GM21515 (cell line): ENCODE measurements around the gene CA11.
"Not testable (repeated sequence)": the region's sequence is repeated elsewhere in the genome, so short reads cannot be mapped to it uniquely, and the experiment has no call there.

Experiments used
- ATAC-seq: cut with Tn5 transposase; IDR thresholded peaks from one replicate; pipeline ENCODE4 v1.9.1; 2021; ENCODE audit not compliant: unreplicated experiment

Gene CA11

GRCh38 chr19:48642862-48643261 is 3.1 kb downstream of the CA11 start:
- no peak for ATAC-seq

- no peak for ATAC-seq
These were observed 4.1 kb downstream of the CA11 start for GRCh38 chr19:48641850-48642249.

GRCh38 chr19:48639483-48640375 is 6.3 kb downstream of the CA11 start:
- no peak for ATAC-seq

- no peak for ATAC-seq
These were observed 7.1 kb downstream of the CA11 start for GRCh38 chr19:48638831-48639381.

GRCh38 chr19:48637948-48638830 is 7.8 kb downstream of the CA11 start:
- peak; percentile 9 for ATAC-seq

- ATAC-seq, result peak; percentile 57
These were observed 8.5 kb downstream of the CA11 start for GRCh38 chr19:48637449-48637947.

- ATAC-seq, result no peak
These were observed 9.0 kb downstream of the CA11 start, which contains the start of gene DBP for GRCh38 chr19:48636859-48637448. Gene DBP (minus strand): TSS chr19:48637379. CDS start chr19:48636994, 385 bp downstream.

GRCh38 chr19:48635966-48636858 is 9.8 kb downstream of the CA11 start:
- no peak for ATAC-seq

GRCh38 chr19:48635263-48635965 is 10.6 kb downstream of the CA11 start:
- no peak for ATAC-seq

- ATAC-seq, result peak; percentile 32
These were observed 11.3 kb downstream of the CA11 start for GRCh38 chr19:48634424-48635262.

- ATAC-seq, result no peak
These were observed 12.0 kb downstream of the CA11 start for GRCh38 chr19:48634036-48634342.

- ATAC-seq, result no peak
These were observed 12.6 kb downstream of the CA11 start for GRCh38 chr19:48633148-48634035.

- ATAC-seq, result no peak
These were observed 13.3 kb downstream of the CA11 start for GRCh38 chr19:48632692-48633147.

- ATAC-seq, result not testable (repeated sequence)
These were observed 13.7 kb downstream of the CA11 start for GRCh38 chr19:48632286-48632685.

- no peak for ATAC-seq
These were observed 14.8 kb downstream of the CA11 start for GRCh38 chr19:48631225-48631624.

GRCh38 chr19:48630296-48631063 is 15.5 kb downstream of the CA11 start:
- no peak for ATAC-seq
